Measurements from ENCODE around the gene WDR7.

The WDR7 gene

DNA sequence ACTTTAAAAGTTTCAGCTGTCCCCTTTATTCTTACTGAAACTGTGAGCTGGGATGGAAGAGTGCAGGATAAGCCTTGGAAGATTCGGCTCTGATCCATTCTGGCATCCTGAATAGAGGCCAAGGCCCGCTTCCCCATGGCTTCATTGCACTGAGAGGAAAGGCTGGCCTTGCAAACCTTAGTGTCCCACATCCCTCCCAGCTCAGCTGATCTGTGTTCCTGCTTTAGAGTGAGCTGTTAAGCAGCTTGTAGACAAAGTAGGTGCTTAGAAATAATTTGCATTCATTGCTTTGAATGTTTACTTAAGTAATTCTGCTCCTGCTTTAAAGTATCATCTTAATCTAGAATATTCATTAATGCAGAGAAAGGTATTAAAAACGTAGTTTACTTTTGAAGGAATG, 326.1 kb downstream of the WDR7 start:
- H3K27me3 ChIP-seq (ENCODE audit: low read depth, low read length): no peaks in the 10 kb centered on the region
- peaks cover 4% of the 10 kb centered on the region for H3K36me3 ChIP-seq (replicated peaks; ENCODE audit: low read depth, low read length)
- no peaks in the 10 kb centered on the region for H3K9me3 ChIP-seq (ENCODE audit: insufficient read depth, low read length)
- no peak overlapping the region for H2AFZ ChIP-seq (ENCODE audit: low read depth, low read length)
- H3K9ac ChIP-seq (ENCODE audit: low read length): no peak overlapping the region
- H3K79me2 ChIP-seq (ENCODE audit: low read length): no peaks in the 10 kb centered on the region
- H3K4me3 ChIP-seq (ENCODE audit: low read length): no peak overlapping the region
- H4K20me1 ChIP-seq (ENCODE audit: insufficient read depth, low read length): no peaks in the 10 kb centered on the region
- peaks cover 1% of the 10 kb centered on the region for H3K4me1 ChIP-seq (ENCODE audit: low read length)
- no peak overlapping the region for H3K4me2 ChIP-seq (ENCODE audit: low read length)
- no peak for TF ChIP-seq EZH2phosphoT487 (IDR thresholded peaks at IDR 0.05; ENCODE audit: low read depth)
- TF ChIP-seq, protein P1, sequence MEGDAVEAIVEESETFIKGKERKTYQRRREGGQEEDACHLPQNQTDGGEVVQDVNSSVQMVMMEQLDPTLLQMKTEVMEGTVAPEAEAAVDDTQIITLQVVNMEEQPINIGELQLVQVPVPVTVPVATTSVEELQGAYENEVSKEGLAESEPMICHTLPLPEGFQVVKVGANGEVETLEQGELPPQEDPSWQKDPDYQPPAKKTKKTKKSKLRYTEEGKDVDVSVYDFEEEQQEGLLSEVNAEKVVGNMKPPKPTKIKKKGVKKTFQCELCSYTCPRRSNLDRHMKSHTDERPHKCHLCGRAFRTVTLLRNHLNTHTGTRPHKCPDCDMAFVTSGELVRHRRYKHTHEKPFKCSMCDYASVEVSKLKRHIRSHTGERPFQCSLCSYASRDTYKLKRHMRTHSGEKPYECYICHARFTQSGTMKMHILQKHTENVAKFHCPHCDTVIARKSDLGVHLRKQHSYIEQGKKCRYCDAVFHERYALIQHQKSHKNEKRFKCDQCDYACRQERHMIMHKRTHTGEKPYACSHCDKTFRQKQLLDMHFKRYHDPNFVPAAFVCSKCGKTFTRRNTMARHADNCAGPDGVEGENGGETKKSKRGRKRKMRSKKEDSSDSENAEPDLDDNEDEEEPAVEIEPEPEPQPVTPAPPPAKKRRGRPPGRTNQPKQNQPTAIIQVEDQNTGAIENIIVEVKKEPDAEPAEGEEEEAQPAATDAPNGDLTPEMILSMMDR (IDR thresholded peaks at IDR 0.05; ENCODE audit: low read depth, low read length): no peak
- no peak overlapping the region for H3K27ac ChIP-seq (ENCODE audit: low read length)

DNA sequence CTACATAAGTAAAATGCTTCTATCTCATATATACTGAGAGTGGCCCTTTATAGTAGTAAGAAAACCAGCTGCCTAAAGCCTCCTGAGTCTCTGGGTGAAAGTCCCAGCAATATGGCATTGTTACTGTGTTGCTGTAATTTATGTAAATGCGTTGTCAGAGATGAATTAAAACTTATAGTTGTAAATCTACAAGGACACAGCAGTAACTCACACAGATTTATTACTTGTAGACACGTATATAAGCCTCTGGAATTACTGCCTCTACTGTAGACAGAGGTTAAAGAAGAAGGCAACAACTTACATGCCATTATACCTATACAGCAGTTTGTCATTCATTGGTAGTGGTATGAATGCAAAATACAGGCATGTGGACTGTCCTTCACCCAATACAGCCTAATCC, 326.6 kb downstream of the WDR7 start:
- no peaks in the 10 kb centered on the region for H3K9me3 ChIP-seq (ENCODE audit: insufficient read depth, low read length)
- no peaks in the 10 kb centered on the region for H3K79me2 ChIP-seq (ENCODE audit: low read length)
- no peaks in the 10 kb centered on the region for H4K20me1 ChIP-seq (ENCODE audit: insufficient read depth, low read length)
- no peak overlapping the region for H3K4me3 ChIP-seq (ENCODE audit: low read length)
- H3K27ac ChIP-seq (ENCODE audit: low read length): no peak overlapping the region
- TF ChIP-seq EZH2phosphoT487 (IDR thresholded peaks at IDR 0.05; ENCODE audit: low read depth): no peak
- TF ChIP-seq, protein P1 (IDR thresholded peaks at IDR 0.05; ENCODE audit: low read depth, low read length): no peak
- H3K4me2 ChIP-seq (ENCODE audit: low read length): no peak overlapping the region
- peaks cover 4% of the 10 kb centered on the region for H3K36me3 ChIP-seq (replicated peaks; ENCODE audit: low read depth, low read length)
- H3K9ac ChIP-seq (ENCODE audit: low read length): no peak overlapping the region
- H3K27me3 ChIP-seq (ENCODE audit: low read depth, low read length): no peaks in the 10 kb centered on the region
- no peak overlapping the region for H2AFZ ChIP-seq (ENCODE audit: low read depth, low read length)
- H3K4me1 ChIP-seq (ENCODE audit: low read length): peaks cover 6% of the 10 kb centered on the region

DNA sequence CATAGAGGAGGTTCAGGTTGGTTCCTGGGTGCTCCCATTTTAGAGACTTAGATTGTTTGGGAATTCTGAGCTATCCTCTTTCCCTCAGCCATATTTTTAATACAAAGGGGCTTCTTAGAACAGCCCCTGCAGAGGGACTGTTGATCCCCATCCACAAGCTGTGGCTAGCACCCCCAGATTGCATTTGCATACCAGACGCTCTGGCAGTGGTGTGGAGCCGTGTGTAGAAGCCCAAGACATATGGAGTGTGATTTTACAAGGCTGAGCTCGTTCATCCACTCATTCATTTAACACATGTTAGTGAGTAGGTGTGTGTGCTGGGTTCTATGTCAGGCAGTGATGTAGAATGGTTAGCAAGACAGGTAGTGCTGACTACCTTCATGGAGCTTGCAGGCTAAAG, 329.0 kb downstream of the WDR7 start:
- no peak overlapping the region for H3K9ac ChIP-seq (ENCODE audit: low read length)
- H2AFZ ChIP-seq (ENCODE audit: low read depth, low read length): no peak overlapping the region
- H3K4me2 ChIP-seq (ENCODE audit: low read length): no peak overlapping the region
- H4K20me1 ChIP-seq (ENCODE audit: insufficient read depth, low read length): no peaks in the 10 kb centered on the region
- no peaks in the 10 kb centered on the region for H3K79me2 ChIP-seq (ENCODE audit: low read length)
- no peaks in the 10 kb centered on the region for H3K27me3 ChIP-seq (ENCODE audit: low read depth, low read length)
- H3K36me3 ChIP-seq (replicated peaks; ENCODE audit: low read depth, low read length): peaks cover 4% of the 10 kb centered on the region
- H3K4me1 ChIP-seq (ENCODE audit: low read length): peaks cover 13% of the 10 kb centered on the region
- no peaks in the 10 kb centered on the region for H3K9me3 ChIP-seq (ENCODE audit: insufficient read depth, low read length)
- H3K4me3 ChIP-seq (ENCODE audit: low read length): no peak overlapping the region
- TF ChIP-seq, protein P1 (IDR thresholded peaks at IDR 0.05; ENCODE audit: low read depth, low read length): no peak
- TF ChIP-seq EZH2phosphoT487 (IDR thresholded peaks at IDR 0.05; ENCODE audit: low read depth): no peak
- H3K27ac ChIP-seq (ENCODE audit: low read length): no peak overlapping the region

DNA sequence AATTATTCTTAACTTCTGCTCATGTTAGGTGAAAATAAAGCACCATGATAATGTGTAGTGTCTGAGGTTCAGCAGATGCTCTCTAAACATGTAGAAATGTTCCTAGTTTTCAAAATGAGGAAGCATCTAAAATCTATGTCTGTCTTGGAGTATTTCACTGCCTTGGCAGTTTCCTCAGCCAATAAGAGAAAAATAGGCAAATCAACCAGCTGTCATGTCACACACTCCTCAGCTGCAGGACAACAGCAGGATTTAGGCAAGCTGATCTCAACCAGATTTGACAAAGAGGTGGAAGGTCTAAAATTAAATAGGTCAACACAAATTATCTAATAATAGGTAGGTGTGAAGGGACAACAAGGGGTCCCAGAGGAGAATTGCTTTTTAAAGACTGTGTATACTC, 331.6 kb downstream of the WDR7 start:
- Histone ChIP-seq H3K79me2 (ENCODE audit: low read length) (no peaks in the 10 kb centered on the region), H3K27me3 (ENCODE audit: low read depth, low read length) (no peaks in the 10 kb centered on the region), H2AFZ (ENCODE audit: low read depth, low read length) (no peak overlapping the region), H3K36me3 (replicated peaks; ENCODE audit: low read depth, low read length) (peaks cover 4% of the 10 kb centered on the region), H3K9me3 (ENCODE audit: insufficient read depth, low read length) (no peaks in the 10 kb centered on the region), H3K4me3 (ENCODE audit: low read length) (no peak overlapping the region), H3K27ac (ENCODE audit: low read length) (no peak overlapping the region), H3K4me1 (ENCODE audit: low read length) (peaks cover 13% of the 10 kb centered on the region), H3K9ac (ENCODE audit: low read length) (no peak overlapping the region), H3K4me2 (ENCODE audit: low read length) (peak overlapping the region; percentile 31), H4K20me1 (ENCODE audit: insufficient read depth, low read length) (no peaks in the 10 kb centered on the region)
- TF ChIP-seq, protein P1 (IDR thresholded peaks at IDR 0.05; ENCODE audit: low read depth, low read length): no peak
- no peak for TF ChIP-seq EZH2phosphoT487 (IDR thresholded peaks at IDR 0.05; ENCODE audit: low read depth)

All from OCI-LY3 (cell line).